SJSA1 (cell line): ENCODE results near the gene TFAP2D. TPM values are rescaled to one million over a fixed set of nuclear protein-coding genes. Genes with fewer than 3 reads are reported as not detected.

ENCODE experiments used
- DNase-seq, 2 experiments: peaks; one replicate each; pipeline ENCODE4 v3.0.0-alpha.2; 2015 to 2020; ENCODE audit warnings: low spot score in 2 of 2, low read depth in 1 of 2
- H3K27ac ChIP-seq: fragments of 250-450 bp; sonication (Bioruptor Pico); 2 replicates; pipeline ENCODE4 v1.5.1; 2020; ENCODE audit warnings: mild to moderate bottlenecking, moderate library complexity
- H3K27me3 ChIP-seq: fragments of 250-450 bp; sonication (Bioruptor Pico); replicated peaks from 2 replicates; pipeline ENCODE4 v1.5.1; 2020; ENCODE audit warnings: mild to moderate bottlenecking, moderate library complexity
- H3K36me3 ChIP-seq: fragments of 250-450 bp; sonication (Bioruptor Pico); 2 replicates; pipeline ENCODE4 v1.5.1; 2020; ENCODE audit warnings: mild to moderate bottlenecking
- H3K4me1 ChIP-seq: fragments of 250-450 bp; sonication (Bioruptor Pico); replicated peaks from 2 replicates; pipeline ENCODE4 v1.6.1; 2021; ENCODE audit warnings: mild to moderate bottlenecking
- H3K4me3 ChIP-seq: fragments of 250-450 bp; sonication (Bioruptor Pico); 2 replicates; pipeline ENCODE4 v1.5.1; 2020; ENCODE audit warnings: mild to moderate bottlenecking
- H3K9me3 ChIP-seq: fragments of 250-450 bp; sonication (Bioruptor Pico); replicated peaks from 2 replicates; pipeline ENCODE4 v1.5.1; 2020; ENCODE audit warnings: mild to moderate bottlenecking
- total RNA-seq: library from RNA; depleted of rRNA; stranded (reverse); fragments of >200 nt; shearing (Covaris generic); gene quantifications from 2 replicates; pipeline ENCODE4 v1.2.3, GENCODE V29; 2014; rRNA removed

Gene TFAP2D
- total RNA-seq: not detected in 2 replicates

DNA sequence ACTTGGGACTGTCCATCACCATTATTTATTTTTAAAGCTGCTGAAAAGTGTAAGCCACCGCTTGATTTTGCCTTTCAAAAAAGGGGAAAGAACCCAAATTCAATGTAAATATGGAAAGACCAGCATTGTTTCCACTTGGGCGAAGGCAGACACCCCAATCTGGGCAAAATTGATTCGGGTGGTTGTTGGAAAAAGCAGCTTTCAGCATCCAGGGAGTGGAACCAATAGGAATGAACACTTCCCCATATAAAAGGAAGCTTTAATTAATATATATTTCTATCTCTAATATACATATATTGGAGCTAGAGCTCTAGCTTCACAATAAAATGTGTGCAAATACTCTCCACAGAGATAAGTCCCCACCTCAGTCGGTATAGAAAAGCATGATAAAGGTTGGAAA is at the start of gene TFAP2D:
TFAP2D (plus strand) TSS at position 301 of the 400 bp plus-strand sequence. CDS start 530 bp downstream, outside the sequence.
- H3K36me3 ChIP-seq: no peaks in the 10 kb centered on the region
- H3K4me1 ChIP-seq: no peaks in the 10 kb centered on the region
- no peaks in the 10 kb centered on the region for H3K9me3 ChIP-seq
- H3K27ac ChIP-seq: no peak within 1 kb of the TSS
- H3K4me3 ChIP-seq: no peak within 1 kb of the TSS
- no peak for DNase-seq
- H3K27me3 ChIP-seq: peaks cover 69% of the 10 kb centered on the region

DNA sequence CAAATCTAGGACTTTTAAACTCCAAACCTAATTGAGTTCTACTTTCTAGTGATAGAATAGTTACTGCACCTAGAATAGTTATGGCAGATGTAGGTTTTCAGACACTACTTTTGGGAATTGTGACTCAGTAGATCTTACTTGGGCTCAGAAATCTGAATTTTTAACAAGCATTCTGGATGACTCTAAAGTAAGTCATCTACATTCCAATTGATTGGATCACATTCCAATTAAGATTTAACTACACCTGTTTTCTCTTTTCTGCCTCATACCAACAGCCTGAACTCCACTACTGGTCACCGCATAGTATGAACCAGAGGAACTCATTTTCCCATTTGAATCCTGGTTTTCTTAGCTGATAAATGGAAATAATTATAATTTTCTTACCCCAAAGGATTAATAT is 49.5 kb upstream of the TFAP2D start:
- Histone ChIP-seq H3K27ac (no peak overlapping the region), H3K4me1 (no peaks in the 10 kb centered on the region), H3K36me3 (no peaks in the 10 kb centered on the region), H3K9me3 (no peaks in the 10 kb centered on the region), H3K27me3 (no peaks in the 10 kb centered on the region), H3K4me3 (no peak overlapping the region)
- DNase-seq: no peak

GRCh38 chr6:50666089-50666488 is 47.2 kb upstream of the TFAP2D start:
- no peaks in the 10 kb centered on the region for H3K9me3 ChIP-seq
- H3K27me3 ChIP-seq: no peaks in the 10 kb centered on the region; the same call in 1 of the 2 replicates
- H3K36me3 ChIP-seq: no peaks in the 10 kb centered on the region
- H3K4me3 ChIP-seq: no peak overlapping the region
- DNase-seq: no peak
- no peaks in the 10 kb centered on the region for H3K4me1 ChIP-seq
- H3K27ac ChIP-seq: no peak overlapping the region

DNA sequence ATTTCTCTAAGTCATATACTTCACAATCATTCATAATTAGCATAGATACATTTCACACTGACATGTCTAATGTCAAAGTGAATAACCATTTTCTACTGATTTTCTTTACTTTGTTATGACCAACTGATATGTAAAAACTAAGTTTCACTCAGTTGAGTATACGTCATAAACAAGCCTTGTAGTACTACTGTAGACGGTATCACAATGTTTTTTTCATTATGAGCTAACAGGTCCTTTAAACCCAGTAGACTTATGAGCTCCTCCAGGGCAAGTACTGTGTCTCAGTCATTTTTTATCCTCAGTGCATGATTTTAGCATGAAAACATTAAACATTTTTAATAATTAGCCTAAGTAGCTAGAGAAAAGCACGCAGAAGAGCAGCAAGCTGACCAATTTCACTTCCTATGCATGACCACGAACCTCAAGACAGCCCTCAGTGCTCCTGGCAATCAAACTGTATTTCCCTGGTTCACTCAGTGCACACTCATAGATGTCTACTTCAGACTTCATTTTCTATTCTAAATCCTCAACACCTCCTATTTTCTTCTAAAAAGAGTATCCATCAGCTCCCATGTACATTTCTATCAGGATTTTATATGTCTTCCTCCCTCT is 32.0 kb upstream of the TFAP2D start:
- H3K36me3 ChIP-seq: no peaks in the 10 kb centered on the region
- no peaks in the 10 kb centered on the region for H3K4me1 ChIP-seq
- no peak for DNase-seq
- H3K9me3 ChIP-seq: no peaks in the 10 kb centered on the region
- no peak overlapping the region for H3K4me3 ChIP-seq
- no peaks in the 10 kb centered on the region; the same call in 1 of the 2 replicates for H3K27me3 ChIP-seq
- H3K27ac ChIP-seq: no peak overlapping the region

- H3K27ac ChIP-seq: no peak overlapping the region
- no peaks in the 10 kb centered on the region; the same call in 1 of the 2 replicates for H3K27me3 ChIP-seq
- DNase-seq: no peak
- no peaks in the 10 kb centered on the region for H3K36me3 ChIP-seq
- no peaks in the 10 kb centered on the region for H3K4me1 ChIP-seq
- H3K9me3 ChIP-seq: no peaks in the 10 kb centered on the region
- no peak overlapping the region for H3K4me3 ChIP-seq
Measured at GRCh38 chr6:50689210-50689609, 24.1 kb upstream of the TFAP2D start.

DNA sequence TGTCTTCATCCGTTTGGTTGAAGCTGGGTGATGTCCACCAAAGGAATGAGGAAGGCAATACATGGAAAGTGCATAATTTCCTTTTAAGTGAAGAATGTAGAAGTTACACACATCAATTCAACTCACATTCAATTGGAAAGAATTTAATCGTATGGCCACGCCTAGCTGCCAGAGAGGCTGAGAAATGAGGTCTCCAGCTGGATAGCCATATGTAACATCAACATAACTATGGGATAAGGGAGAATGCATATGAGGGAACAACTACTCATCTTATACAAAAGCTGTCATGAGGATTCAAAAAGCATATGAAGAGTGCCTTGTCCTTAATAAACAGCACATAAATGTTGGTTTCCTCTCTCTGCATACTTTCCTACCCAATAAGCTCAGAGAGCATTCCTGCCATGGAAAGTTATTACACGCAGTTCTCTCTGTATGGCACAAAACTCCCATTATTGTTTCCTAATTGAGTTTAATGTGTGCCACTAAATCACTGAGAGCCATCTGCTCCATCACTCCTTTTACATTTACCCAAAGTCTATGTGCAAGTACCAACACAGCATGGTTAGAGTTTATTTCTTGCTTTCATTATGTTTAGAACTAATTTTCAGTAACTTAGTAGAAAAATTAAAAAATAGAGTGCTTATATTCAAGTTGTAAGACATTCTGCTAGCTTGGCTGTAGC is 21.4 kb upstream of the TFAP2D start:
- no peaks in the 10 kb centered on the region for H3K4me1 ChIP-seq
- H3K27me3 ChIP-seq: no peaks in the 10 kb centered on the region
- H3K27ac ChIP-seq: no peak overlapping the region
- H3K9me3 ChIP-seq: no peaks in the 10 kb centered on the region
- no peak for DNase-seq
- no peaks in the 10 kb centered on the region for H3K36me3 ChIP-seq
- no peak overlapping the region for H3K4me3 ChIP-seq

DNA sequence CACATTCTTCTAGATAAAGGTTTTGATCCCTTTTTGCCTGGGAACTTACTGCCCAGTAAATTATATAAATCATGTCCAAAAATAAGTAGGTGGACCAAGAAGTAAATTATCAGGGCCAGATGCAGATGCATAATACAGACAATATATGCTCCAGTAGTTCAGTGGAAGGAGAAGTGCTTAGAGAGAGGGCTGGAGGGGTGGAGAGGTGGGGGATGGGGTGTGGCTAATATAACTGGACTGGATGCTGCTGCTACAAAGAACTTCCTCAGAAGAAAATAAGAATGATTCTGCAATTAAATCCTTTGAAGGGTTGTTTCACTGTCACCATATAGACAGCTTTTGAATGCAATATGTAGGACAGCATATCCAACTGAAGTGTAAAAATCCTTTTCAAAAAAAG is 14.8 kb upstream of the TFAP2D start:
- no peaks in the 10 kb centered on the region for H3K27me3 ChIP-seq
- no peak for DNase-seq
- H3K27ac ChIP-seq: no peak overlapping the region
- H3K36me3 ChIP-seq: no peaks in the 10 kb centered on the region
- H3K4me1 ChIP-seq: no peaks in the 10 kb centered on the region
- no peak overlapping the region for H3K4me3 ChIP-seq
- no peaks in the 10 kb centered on the region for H3K9me3 ChIP-seq

DNA sequence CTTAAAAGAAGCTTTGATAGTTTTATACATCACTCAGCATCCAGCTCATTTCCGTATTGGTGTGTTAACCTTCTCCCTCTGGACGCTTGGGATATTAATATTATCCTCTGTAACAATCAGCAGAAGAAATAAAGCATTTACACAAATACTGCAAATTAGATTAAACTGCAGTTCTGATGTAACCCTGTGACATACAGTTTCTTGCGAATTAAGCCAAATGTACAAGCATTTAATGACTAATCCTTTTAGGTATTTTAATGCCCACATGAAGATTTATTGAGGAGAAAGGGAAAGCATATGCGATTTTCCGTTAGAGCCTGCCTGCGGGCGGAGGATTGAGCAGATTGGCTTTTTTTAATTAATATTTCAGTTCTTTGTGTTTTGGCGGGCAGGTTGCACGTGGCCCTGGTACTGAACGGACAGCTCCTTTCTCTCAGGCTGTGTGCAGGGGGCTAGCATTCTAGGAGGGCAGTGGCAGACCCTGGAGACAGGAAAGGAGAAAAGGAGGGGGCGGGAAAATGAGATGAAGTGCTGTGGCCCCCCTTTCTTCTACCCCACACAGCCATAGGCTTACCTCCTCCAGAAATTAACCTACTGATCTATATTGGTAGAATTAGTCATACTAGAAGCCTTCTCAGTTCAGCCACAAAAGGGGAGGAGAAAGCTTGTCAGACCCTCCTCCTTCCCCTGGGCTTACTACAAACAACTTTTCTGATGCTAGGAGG is 14.1 kb upstream of the TFAP2D start:
- H3K9me3 ChIP-seq: no peaks in the 10 kb centered on the region
- H3K27ac ChIP-seq: no peak overlapping the region
- no peaks in the 10 kb centered on the region for H3K36me3 ChIP-seq
- no peak overlapping the region for H3K4me3 ChIP-seq
- no peaks in the 10 kb centered on the region for H3K4me1 ChIP-seq
- no peak for DNase-seq
- H3K27me3 ChIP-seq: no peaks in the 10 kb centered on the region

DNA sequence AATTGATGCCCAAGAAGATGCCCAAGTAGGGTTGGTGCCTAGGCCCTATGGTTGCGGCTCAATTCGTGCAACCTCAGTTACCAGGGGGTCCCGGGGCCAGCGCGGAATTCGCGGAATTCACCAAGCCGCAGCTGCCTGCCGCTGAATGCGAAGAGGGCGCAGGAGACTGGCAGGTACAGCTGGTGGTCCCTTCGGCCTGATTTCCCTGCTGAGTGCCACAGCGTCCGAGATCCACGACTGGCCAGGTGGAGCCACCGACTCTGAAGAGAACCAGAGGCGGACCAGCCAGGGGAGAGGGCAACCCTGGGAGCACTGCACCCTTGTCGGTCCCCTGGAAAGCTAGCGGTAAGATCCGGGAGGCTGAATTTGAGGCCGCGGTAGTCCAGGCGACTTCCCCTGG is 6.8 kb upstream of the TFAP2D start:
- Histone ChIP-seq H3K27me3 (peaks cover 36% of the 10 kb centered on the region), H3K36me3 (no peaks in the 10 kb centered on the region), H3K9me3 (no peaks in the 10 kb centered on the region), H3K4me1 (no peaks in the 10 kb centered on the region), H3K4me3 (no peak overlapping the region), H3K27ac (no peak overlapping the region)
- no peak for DNase-seq

DNA sequence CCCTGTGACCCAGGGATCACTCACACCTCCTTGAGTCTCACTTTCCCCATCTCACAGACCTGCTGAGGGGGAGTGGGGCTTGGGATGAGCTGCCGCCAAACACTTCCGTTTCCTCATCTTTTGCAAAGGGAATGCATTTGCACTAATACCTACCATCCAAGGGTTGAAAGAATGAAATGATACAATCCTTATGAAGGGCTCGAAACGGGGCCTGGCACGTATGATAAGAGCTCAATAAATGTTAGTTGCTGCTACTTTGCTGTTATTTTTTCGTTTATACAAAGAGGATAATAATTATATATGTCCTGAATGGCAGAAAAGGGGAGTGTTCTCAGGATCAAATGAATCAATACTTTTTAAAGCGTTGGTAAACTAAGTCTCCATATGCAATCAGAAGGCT is 6.1 kb upstream of the TFAP2D start:
- Histone ChIP-seq H3K4me1 (no peaks in the 10 kb centered on the region), H3K9me3 (no peaks in the 10 kb centered on the region), H3K4me3 (no peak overlapping the region), H3K27ac (no peak overlapping the region), H3K27me3 (peaks cover 39% of the 10 kb centered on the region), H3K36me3 (no peaks in the 10 kb centered on the region)
- DNase-seq: no peak

GRCh38 chr6:50707652-50708300 is 5.5 kb upstream of the TFAP2D start:
- H3K27me3 ChIP-seq: peaks cover 42% of the 10 kb centered on the region
- no peaks in the 10 kb centered on the region for H3K36me3 ChIP-seq
- no peaks in the 10 kb centered on the region for H3K9me3 ChIP-seq
- no peak for DNase-seq
- H3K27ac ChIP-seq: no peak overlapping the region
- H3K4me1 ChIP-seq: no peaks in the 10 kb centered on the region
- H3K4me3 ChIP-seq: no peak overlapping the region

GRCh38 chr6:50708664-50709365 is 4.5 kb upstream of the TFAP2D start:
- H3K36me3 ChIP-seq: no peaks in the 10 kb centered on the region
- DNase-seq: no peak
- H3K27me3 ChIP-seq: peaks cover 52% of the 10 kb centered on the region
- no peak overlapping the region for H3K4me3 ChIP-seq
- H3K4me1 ChIP-seq: no peaks in the 10 kb centered on the region
- no peaks in the 10 kb centered on the region for H3K9me3 ChIP-seq
- H3K27ac ChIP-seq: no peak overlapping the region

DNA sequence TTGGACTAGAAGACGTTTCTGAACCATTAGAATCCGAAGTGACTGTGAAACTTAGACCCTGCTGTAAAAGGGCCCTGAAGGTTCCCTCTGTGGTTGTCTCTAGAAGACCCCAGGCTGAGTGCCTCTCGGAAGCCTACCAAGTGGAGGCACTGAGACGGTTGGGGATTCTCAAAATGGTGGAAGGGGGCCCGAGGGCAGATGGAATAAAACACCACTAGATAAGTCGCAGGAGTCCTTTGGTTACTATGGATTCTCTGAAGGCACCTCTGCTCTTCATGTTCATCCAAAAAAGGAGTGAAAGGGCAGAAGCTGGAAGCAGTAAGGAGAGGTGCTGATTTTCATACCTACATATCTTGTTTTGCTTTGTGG is 4.0 kb upstream of the TFAP2D start:
- Histone ChIP-seq H3K27ac (no peak overlapping the region), H3K4me3 (no peak overlapping the region), H3K36me3 (no peaks in the 10 kb centered on the region), H3K4me1 (no peaks in the 10 kb centered on the region), H3K27me3 (peaks cover 55% of the 10 kb centered on the region), H3K9me3 (no peaks in the 10 kb centered on the region)
- DNase-seq: no peak
